HG02884 (cell line): ENCODE results near the gene TMEM163.
"Not testable (repeated sequence)": the region's sequence is repeated elsewhere in the genome, so short reads cannot be mapped to it uniquely, and the experiment has no call there.

Experiments
- ATAC-seq: cut with Tn5 transposase; IDR thresholded peaks from one replicate; pipeline ENCODE4 v1.9.1; 2021; ENCODE audit warnings: mild to moderate bottlenecking, moderate library complexity; ENCODE audit not compliant: unreplicated experiment

Gene TMEM163

DNA sequence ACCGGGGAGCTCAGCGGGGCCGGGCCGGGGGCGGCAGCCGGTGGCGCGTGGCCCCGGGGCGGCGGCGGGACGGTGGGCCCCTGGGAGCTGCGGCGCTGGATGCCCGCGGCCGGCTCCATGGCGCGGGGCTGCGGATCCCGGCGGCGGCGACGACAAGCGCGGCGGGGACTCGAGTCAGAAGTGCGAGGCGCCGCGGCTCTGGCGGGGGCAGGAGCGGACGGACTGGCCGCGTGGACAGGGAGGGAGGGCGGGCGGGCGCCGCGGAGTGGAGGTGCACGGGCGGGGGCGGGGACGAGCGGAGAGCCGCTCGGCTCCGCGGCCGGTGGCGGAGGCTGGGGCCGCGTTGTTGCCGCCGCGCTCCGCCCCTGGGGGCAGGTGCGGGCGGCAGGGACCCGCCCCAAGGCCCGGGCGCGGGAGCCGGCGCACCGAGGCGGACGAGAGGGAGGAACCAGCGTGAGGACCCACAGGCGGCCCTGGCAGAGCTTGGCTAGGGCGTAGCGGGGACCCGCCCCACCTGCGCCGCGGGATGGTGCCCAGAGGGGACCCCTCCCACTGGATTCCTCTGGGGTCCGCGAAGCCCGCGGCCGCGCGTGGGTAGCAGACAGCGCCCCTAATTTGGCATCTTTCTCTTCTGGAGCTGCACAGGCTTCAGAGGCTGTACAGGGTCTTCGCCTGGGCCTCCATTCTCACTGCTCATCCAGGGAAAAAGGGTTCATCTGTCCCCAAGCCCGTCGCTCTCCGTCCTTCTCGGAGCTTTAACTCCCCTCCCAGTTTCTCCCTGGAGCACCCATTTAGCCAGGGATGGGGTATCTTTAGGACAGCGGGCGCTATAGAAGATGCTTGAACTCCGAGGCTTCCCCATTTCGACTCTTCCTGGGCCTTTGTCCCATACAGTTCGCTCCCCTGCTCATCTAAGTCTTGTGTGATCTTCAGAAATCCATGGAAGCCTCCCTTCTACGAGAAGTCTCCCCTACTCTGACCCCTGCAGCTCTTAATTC, at the start of gene TMEM163:
Gene TMEM163 (minus strand): TSS at position 184 of the 998 bp plus-strand sequence.
- ATAC-seq, result peak; percentile 56

DNA sequence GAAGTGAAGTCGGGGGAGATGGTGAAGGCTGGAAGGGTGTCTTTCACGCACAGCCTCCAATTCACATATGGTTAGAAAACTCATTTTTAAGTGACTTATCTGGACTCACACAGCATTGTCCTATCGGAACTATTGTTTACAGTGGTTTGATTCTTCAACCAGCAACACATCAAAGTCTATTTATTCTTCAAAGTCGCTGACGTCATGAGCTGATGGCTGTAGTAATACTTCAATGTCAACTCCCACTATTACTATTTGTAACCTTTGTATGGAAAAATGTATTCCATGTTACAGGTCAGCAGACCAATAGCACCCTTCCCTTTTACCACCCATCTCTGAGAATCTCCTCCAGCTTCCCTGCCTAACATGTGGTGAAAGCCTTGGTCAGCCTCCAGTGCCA, 47.8 kb upstream of the TMEM163 start:
- no peak for ATAC-seq

DNA sequence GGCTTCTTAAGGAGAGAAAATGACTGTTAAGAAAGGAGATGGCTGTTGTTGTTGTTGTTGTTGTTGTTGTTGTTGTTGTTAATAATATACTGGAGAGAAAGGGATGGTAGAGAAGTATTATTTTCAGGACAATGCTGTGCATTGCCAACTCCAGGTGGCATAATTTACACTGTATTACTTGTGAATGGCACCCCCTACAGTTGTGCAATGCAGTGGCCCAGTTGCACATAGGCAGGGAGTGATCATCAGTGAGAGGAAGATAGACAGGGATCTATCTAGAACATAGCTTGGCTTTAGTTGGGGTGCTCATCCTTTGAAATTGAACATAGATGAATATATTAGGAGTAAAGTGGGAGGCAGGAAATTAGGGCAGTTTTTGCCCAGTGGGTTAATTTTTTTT, 47.2 kb upstream of the TMEM163 start:
- ATAC-seq, result no peak

DNA sequence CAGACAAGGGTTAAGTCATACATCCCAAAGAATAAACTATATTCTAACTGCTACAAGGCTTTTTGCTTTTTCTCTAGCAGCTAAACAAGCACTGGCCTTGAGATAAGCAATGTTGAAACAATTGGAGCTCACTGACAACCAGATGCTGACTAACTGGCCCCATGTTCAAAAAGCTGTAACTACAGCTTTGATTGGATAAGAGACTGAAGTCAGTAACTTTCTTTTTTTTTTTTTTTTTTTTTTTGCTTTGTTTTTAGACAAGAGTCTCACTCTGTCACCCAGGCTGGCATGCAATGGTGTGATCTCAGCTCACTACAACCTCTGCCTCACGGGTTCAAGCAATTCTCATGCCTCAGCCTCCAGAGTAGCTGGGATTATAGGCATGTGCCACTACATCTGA, 45.4 kb upstream of the TMEM163 start:
- ATAC-seq, result no peak

DNA sequence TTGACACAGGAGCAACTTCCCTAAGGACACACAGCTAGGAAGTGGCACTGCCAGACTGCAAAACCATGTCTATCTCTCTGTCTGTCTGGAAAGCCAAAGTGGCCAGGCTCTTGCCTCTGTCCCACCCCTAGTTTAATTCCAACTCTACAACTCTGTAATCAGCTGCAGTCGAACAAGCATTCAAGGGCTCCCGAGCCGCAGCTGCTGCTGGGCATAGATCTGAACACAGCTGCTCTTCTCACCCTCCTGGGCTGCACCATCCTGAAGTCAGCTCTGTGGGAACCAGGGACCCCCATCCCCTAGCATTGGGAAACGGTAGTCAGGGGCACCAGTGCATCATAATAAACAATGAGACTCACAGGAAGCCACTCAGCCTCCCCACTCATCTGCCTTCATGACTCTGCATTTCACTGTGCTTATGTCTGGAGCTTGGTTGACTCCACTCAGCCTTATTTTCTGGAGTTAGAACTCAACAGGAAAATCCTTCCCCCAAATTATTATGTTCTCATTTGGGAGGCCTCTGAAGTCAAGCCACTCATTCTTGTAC, 44.4 kb upstream of the TMEM163 start:
- ATAC-seq, result no peak

DNA sequence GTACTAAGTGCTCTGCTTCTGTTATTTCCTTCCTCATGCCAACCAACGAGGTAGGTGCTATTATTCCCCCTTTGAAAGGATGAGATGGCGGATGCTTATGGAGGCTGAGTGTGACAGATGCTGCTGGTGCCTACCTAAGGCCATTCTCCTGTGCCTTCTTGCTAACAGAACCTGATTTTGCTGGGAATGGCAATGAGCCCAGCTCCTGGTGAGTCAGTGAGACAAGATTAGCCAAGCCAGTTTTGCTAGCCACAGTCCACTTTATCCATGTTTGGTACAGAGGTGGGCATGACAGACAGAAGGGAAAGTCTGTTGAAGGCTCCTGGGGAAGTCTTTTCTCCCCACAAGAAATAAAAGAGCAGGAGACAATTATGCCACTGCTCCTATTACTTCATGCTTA, 43.7 kb upstream of the TMEM163 start:
- no peak for ATAC-seq

DNA sequence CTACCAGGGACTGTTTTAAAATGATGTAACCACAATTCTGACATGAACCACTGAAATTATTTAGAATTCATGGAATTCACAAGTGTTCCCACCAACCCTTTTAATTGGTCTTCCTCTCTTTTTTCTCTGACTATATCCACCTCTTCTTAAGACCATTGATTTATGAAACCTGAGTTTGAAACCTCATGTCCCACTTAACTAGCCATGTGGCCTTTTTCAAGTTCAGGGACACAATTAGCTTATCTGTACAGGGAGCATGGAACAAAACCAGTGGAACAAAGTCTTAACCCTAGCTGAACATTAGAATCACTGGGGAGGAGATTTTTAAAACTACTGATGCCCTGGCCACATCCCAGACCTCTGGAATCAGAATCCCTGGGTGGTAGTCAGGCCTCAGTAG, 41.6 kb upstream of the TMEM163 start:
- no peak for ATAC-seq

DNA sequence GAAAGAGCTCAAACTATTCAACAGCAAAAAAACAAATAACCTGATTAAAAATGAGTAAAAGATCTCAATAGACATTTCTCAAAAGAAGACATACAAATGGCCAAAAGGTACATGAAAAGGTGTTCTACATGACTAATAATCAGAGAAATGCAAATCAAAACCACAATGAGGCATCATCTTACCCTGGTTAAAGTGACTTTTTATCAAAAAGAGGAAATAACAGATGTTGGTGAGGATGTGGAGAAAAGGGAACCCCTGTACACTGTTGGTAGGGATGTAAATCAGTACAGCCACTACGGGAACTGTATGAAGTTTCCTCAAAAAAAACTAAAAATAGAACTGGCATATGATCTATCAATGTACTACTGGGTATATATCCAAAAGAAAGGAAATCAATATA, 39.8 kb upstream of the TMEM163 start:
- ATAC-seq, result peak; percentile 93

DNA sequence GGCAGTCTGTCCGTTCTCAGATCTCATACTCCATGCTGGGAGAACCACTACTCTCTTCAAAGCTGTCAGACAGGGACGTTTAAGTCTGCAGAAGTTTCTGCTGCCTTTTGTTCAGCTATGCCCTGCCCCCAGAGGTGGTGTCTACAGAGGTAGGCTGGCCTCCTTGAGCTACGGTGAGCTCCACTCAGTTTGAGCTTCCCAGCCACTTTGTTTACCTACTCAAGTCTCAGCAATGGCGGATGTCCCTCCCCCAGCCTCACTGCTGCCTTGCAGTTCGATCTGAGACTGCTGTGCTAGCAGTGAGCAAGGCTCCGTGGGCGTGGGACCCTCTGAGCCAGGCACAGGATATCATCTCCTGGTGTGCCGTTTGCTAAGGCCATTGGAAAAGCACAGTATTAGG, 33.2 kb upstream of the TMEM163 start:
- ATAC-seq, result not testable (repeated sequence)

DNA sequence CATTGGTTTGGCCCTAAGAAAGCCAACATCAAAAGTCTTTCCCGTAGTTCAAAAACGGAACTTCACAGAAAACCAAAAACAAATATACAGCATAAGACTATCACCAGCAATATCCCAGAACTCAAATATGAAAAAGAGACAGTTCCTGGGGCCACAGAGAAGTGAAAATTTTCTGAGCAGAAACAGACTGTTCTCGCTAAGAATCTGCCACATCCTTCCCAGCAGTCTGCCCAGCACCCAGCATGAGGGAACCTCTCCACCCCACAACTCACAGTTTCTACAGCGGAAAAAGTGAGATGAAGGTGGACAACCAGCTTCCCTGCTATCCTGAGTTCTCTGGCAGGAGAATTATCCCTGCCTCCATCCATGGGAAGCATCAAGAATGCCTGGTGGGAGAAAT, 26.7 kb upstream of the TMEM163 start:
- no peak for ATAC-seq

DNA sequence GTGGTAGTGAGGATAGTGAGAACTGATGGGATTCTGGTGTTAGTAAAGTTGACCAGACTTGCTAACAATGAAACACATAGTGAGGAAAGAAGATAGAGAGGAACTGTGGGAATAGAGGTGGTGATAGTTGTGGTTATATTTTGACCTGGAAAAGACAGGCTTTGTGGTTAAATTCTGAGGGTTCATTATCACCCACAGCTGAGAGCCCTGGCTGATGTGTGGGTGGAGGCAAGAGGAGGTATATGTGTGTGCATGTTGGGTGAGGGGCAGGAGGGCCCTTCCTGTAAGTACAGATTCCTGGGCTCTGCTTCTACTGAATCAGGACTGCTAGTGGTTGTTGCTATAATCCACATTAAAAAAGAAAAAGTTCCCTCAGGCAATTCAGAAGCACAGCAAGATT, 26.2 kb upstream of the TMEM163 start:
- ATAC-seq, result no peak

DNA sequence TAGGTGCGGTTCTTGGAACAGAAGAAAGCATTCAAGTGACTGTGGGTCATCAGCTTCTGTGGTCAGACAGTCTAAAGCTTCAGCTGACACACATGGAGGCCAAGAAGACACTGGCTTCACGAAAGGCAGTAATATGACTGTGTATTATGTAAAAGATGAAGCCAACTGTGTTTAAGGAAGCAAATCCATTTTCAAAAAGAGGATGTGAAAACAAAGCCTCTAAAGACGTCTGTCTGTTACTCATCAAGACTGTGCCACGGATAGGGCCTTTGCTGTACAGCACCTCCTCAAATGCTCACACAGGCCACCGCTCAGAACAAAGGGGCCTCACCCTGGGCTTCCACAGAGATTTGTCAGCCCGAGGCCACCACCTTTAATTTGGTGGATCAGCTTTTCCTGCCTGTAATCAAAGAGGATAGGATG, 21.1 kb upstream of the TMEM163 start:
- peak; percentile 93 for ATAC-seq

DNA sequence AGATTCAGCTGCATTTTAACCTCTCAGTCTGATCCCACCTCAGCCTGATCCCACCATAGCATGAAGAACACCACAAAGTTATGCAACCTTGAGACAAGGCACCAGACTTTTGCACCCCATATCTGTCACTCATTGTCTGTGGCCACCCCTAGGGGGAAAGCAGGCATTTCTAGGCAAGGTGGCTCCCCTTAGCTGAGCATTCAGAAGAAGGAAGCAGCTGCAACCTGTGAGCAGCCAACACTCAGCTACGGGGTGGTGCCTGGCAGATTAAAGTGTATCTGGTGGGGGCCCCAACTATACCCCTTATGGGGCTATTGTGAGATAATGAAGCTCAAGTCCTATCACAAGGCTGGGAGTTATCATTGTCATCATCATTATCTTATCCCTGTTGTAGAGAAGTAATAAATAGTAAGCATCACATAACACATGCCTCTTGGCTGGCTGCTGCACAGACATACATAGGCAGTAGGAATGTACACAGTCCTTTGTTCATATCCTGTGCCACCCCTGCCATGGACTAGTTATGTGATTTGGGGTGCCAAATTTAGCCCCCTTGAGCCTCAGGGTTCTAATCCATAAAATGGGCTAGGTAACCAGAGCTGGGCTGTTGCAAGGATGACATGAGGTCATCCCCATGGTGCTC, 20.6 kb upstream of the TMEM163 start:
- no peak for ATAC-seq

DNA sequence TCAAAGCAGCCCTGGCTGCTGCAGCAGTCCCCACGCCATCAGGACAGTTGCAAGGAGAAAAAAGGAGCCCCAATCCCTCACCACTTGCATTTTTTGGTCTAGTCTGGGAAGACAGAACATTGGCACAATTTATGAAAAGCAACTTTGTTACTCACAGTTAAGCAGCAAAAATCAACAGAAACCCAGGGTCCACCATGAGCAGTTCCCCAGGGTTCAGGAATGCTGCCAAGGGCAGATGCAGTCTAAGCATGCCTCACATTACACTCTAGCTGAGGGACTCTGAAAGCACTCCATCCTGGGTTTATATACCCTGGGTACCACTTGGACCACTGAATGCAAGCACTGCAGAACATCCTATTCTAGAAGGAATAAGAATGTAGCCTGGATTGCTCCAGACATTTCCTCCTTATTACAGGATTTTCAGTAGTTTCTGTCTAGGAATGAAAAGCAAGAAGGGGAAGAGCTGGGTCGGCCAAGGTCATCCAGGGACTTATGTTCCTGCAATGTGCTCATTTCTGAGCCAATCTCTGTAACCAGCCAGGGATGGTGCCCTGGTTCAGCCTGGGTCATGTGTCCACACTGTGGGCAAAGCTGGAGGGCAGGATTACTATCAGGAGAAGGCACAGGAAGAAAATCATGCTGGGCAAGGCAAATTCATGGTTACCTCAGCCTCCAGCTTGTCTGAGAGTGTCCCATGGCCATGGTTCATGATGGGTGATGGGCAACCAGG, 19.5 kb upstream of the TMEM163 start:
- no peak for ATAC-seq

DNA sequence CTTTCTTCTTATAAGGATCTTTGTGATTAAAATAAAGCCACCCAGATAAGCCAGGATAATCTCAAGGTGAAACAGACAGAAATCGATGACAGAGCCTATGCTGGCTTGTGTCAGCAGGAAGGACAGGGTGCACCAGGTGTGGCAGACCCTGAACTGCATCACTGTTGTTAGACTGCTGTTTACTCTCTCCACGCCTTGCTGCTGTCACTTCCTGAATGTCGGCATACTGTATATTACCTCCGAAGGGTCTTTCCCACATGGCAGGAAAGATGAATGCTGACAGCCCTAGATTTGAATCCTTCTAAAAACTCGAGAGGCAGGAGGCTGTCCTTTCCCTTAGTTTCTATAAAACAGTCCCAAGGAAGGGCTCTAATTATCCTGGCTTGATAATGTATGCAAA, 18.9 kb upstream of the TMEM163 start:
- no peak for ATAC-seq

DNA sequence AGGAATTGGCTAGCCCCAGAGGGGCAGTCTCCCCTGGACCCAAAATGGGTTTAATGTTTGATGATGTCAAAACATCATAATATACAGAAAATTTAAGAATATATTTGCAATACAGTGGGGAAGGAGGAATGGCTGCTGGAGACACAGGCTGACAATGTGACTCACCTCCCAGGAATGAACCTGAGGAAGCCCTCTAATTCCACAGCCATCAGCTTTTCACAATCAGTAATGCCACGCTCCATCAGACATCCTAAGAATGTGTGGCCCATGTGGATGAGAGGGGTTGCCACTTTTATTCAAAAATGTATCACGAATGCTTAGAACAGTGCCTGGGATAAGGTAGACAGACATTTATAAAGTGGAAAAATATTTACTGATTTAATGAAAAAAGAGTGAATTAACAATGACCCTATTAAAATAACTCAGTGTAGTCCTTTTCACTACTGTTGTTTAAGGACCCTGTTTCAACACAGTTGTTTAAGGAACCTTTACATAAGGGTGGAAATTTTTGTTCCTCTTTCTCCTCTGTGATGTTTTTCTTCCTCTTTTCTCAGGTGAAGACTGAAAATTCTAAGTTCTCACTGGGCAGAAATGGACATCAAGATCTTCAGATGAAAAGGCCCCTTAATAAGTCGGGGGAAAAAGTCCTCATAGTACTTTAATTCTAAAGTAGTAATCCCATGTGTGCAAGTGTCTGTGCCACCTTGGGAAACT, 17.5 kb upstream of the TMEM163 start:
- no peak for ATAC-seq

DNA sequence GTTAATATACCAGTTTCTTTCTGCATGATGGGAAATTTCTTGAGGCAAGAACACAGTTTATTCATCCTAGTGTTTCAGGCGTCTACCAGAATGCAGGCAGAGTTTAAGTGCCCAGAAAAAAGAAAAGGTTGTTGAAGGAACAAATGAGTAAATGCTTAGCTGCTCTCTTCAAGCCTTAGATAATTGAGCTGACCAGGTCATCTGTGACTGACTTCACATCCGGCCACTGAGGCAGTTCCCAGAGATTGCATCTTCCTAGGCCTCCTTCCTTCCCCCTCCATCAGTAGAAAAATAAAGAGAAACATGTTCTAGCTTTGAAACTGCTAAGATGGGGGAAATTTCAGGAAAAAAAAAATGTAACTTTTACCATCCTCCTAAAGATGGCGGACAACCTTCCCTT, 9.4 kb upstream of the TMEM163 start:
- ATAC-seq, result no peak

DNA sequence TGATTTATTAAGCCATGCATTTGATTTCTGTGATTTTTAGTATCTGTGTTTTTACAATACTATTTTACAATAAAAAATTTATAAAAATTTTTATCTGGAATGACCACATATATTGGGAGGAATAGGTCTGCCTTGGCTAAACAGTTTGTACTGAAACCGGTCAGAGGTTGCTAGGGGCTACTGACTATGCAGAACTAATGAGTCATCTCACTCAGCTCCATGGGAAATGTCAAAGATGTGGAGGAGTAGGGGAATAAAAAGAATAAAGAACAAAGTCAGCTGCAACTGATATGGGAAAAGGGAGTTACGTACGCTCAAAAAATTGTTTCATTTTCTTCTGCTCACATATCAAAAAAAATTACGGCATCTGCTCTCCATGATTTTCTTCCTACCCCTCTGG, 8.6 kb upstream of the TMEM163 start:
- no peak for ATAC-seq

DNA sequence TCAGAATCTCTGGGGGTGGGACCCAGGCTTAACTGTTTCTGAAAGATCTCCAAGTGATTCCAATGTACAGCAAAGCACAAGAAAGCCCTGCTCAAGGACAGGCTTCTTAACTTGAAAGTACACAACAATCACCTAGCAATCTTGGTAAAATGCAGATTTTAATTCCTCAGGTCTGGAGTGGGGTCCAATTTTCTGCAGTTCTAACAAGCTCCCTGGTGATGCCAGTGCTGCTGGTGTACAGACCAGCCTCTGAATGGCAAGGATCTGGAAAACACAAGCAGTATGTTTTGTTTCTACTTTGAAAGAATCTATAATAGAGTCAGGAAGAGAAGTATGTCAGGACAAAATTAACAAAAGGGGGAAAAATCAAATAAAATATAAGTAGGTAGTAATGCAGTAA, 7.8 kb upstream of the TMEM163 start:
- no peak for ATAC-seq

DNA sequence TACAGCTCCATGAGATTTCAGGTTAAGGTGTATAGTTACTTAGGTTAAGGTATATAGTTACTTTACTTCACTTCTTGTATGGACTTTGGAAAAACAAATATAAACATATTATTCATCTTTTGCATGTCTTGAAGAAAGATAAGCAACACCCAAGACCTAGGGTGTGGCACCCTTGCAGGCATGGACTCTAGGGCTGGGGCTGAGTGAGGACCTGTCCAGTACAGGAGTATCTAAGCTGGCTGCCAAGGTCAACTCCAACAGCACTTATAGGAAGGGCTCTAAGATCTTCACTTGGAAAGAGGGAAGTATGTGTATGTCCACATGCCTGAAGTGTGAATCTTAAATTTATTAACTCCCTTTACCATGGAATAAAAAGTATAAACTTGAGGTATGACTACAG, 7.1 kb upstream of the TMEM163 start:
- no peak for ATAC-seq

DNA sequence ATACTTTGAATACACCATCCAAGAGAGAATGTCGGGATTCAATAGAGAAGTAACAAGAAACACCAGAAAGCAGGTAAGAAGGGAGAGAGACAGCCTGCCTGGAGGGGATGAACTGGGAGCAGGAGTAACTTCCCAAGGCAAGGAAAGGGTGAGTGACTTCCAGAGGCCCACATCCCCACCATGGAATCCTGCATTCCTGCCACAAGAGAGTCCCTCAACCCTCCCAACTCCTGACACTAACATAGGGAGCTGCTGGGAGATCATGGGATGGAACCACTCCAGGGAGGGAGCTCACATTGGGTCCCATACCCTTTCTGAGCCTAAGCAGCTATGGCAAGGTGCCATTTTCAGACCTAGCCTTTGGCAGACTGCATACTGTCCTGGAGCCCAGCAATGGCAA, 5.5 kb upstream of the TMEM163 start:
- ATAC-seq, result no peak
